Heart right ventricle (tissue), 16 donors: ENCODE results near the gene PTGIR. TPM values are rescaled to one million over a fixed set of nuclear protein-coding genes. Genes with fewer than 3 reads are reported as not detected.
A peak's percentile ranks its signal among the peaks of the same experiment; 100 is the strongest.

Experiments
- ATAC-seq, 8 donors: fragments of 200-7000 bp; cut with Tn5 transposase; one replicate each; pipeline ENCODE4 v1.9.1; 2020; ENCODE audit warnings: mild to moderate bottlenecking in 8 of 8, moderate library complexity in 8 of 8, moderate number of reproducible peaks in 1 of 8
- DNase-seq, 2 donors: peaks; one replicate each; pipeline ENCODE4 v3.0.0-alpha.2; 2020
- H3K27ac ChIP-seq, 10 donors: fragments of 200-600 bp; sonication (generic) in 2 of 10; one replicate each; pipeline versions ENCODE4 v1.5.0 to v1.8.0; 2020 to 2022; ENCODE audit warnings: mild to moderate bottlenecking in 3 of 10
- H3K27me3 ChIP-seq, 7 donors: fragments of 200-600 bp; one replicate each; pipeline ENCODE4 v1.8.0; 2021 to 2022; ENCODE audit warnings: mild to moderate bottlenecking in 2 of 7
- H3K36me3 ChIP-seq, 9 donors: fragments of 200-600 bp; sonication (generic) in 1 of 9; one replicate each; pipeline versions ENCODE4 v1.5.0 to v1.8.0; 2020 to 2022; ENCODE audit warnings: mild to moderate bottlenecking in 2 of 9
- H3K4me1 ChIP-seq, 9 donors: fragments of 200-600 bp; sonication (generic) in 1 of 9; one replicate each; pipeline versions ENCODE4 v1.5.0 to v1.8.0; 2020 to 2022; ENCODE audit warnings: mild to moderate bottlenecking in 4 of 9
- H3K4me3 ChIP-seq, 10 donors: fragments of 200-600 bp; sonication (generic) in 2 of 10; one replicate each; pipeline versions ENCODE4 v1.5.0 to v1.8.0; 2020 to 2022; ENCODE audit warnings: mild to moderate bottlenecking in 7 of 10, moderate library complexity in 2 of 10
- H3K9me3 ChIP-seq, 11 donors: fragments of 200-600 bp in 10 of 11; sonication (generic) in 2 of 11; one replicate each; pipeline versions ENCODE4 v1.5.0 to v1.8.0; 2013 to 2022; ENCODE audit warnings: mild to moderate bottlenecking in 2 of 11, control low read depth in 1 of 11, moderate library complexity in 1 of 11
- WGBS, 2 donors: extraction: QIAGEN DNeasy Blood & Tissue Kit; methylation state at CpG; one replicate each; pipeline ENCODE4 v1.1.7; 2013; ENCODE audit warnings: inconsistent platforms in 1 of 2; 5-methylcytosine and 5-hydroxymethylcytosine counted together
- intact Hi-C, 10 donors: fragments of 100-400 bp; cut with DNase I; formaldehyde crosslinking; loops; one replicate each; pipeline versions ENCODE4 v1.11.1 to v1.14.2; 2022
- polyA plus RNA-seq, 2 donors: library from polyadenylated mRNA; stranded (reverse); fragments of 200-250 nt; gene quantifications; one replicate each; pipeline ENCODE4 v1.2.3, GENCODE V29; 2013
- total RNA-seq, 10 donors: library from RNA; stranded (reverse); fragmentation: NEBNext Ultra II Directional in 3 of 10; extraction: Animal tissue kit (Norgen Biotek cat#: 25700) in 3 of 10; gene quantifications; one replicate each; pipeline versions ENCODE4 v1.2.1 to v1.2.4, GENCODE V29; 2021 to 2023
- TF ChIP-seq, protein P1 (sequence below), 9 donors: fragments of 200-600 bp; sonication (generic) in 2 of 9; IDR thresholded peaks; one replicate each; pipeline versions ENCODE4 v1.5.0 to v1.8.0; 2021 to 2022; ENCODE audit warnings: antibody characterized with exemption in 9 of 9, mild to moderate bottlenecking in 5 of 9, moderate library complexity in 1 of 9
- donor health status: Arrhythmogenic right ventricular cardiomyopathy.
- donor health status: ischemic (EF 13 %, LVEDD 7.1; RV severe dilation, severe dysfunction).
- donor health status: healthy with polysubstance abuse.
- donor health status: DM: no; HTN: yes; CAD: no.
- donor health status: DM: no; HTN: no; CAD: no.
- donor health status: ischemic (EF 25% LVEDD 6.9; RV normal size, moderate dysfunction).
- donor health status: ischemic (EF 25% LVEDD 5.7; RV mildly dilated, moderate dysfunction).
- donor health status: healthy.
- donor health status: DM: yes; HTN: yes; CAD: no.
- donor health status: Ischemic cardiomyopathy.
- donor health status: ischemic (EF 35%, LVEDD 5.7; RV mildly dilated, moderate dysfunction).
- donor health status: nonischemic (EF 11% LVEDD 7.7; RV severe dilation, severe dysfunction).
- donor health status: DM: yes; HTN: yes; CAD: no.
- donor health status: PGD.
- donor health status: ischemic (EF 29% LVEDD 5.4; RV normal size, mild dysfunction).
- donor health status: nonischemic (EF 23%, LVEDD 6.1; RV moderate dilation, normal function).

PTGIR gene
- total and polyA plus RNA-seq, 12 donors = 1.4 to 13.7 (median 3.4) TPM

DNA sequence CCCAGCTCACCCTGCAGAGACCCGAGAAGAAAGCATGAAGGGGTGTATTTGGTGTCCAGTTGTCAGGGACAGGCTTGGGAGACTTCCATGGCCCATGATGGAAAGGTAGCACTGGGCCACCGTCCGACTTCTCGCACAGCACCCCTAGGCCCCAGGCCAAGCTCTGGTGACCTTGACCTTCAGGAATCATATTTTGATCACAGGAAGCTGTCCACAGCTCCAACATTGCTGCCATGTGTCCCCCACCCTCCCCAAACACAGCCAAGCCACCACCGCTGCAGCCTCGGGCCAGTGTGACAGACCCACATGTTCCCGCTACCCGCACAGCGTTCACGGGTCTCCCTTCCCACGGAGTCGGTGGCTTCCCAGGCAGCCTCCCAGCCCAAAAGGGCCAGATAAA lies 842 bp upstream of the PTGIR start:
- Histone ChIP-seq H3K27ac (peak overlapping the region in 9 of 10 donors; percentile 52 to 88 (median 76)), H3K9me3 (no peaks in the 10 kb centered on the region), H3K27me3 (no peaks in the 10 kb centered on the region), H3K36me3 (no peaks in the 10 kb centered on the region), H3K4me3 (no peak overlapping the region), H3K4me1 (peaks cover 11 to 73% (median 48%) of the 10 kb centered on the region in 9 donors)
- intact Hi-C loops = no loop called here
- no peak for ATAC-seq
- TF ChIP-seq, protein P1, sequence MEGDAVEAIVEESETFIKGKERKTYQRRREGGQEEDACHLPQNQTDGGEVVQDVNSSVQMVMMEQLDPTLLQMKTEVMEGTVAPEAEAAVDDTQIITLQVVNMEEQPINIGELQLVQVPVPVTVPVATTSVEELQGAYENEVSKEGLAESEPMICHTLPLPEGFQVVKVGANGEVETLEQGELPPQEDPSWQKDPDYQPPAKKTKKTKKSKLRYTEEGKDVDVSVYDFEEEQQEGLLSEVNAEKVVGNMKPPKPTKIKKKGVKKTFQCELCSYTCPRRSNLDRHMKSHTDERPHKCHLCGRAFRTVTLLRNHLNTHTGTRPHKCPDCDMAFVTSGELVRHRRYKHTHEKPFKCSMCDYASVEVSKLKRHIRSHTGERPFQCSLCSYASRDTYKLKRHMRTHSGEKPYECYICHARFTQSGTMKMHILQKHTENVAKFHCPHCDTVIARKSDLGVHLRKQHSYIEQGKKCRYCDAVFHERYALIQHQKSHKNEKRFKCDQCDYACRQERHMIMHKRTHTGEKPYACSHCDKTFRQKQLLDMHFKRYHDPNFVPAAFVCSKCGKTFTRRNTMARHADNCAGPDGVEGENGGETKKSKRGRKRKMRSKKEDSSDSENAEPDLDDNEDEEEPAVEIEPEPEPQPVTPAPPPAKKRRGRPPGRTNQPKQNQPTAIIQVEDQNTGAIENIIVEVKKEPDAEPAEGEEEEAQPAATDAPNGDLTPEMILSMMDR (IDR thresholded peaks at IDR 0.05) = no peak
- 66 to 68% methylated on average over 12 of the region's 12 CpGs for WGBS, 2 donors
- DNase-seq = peak in 1 of 2 donors; percentile 42

DNA sequence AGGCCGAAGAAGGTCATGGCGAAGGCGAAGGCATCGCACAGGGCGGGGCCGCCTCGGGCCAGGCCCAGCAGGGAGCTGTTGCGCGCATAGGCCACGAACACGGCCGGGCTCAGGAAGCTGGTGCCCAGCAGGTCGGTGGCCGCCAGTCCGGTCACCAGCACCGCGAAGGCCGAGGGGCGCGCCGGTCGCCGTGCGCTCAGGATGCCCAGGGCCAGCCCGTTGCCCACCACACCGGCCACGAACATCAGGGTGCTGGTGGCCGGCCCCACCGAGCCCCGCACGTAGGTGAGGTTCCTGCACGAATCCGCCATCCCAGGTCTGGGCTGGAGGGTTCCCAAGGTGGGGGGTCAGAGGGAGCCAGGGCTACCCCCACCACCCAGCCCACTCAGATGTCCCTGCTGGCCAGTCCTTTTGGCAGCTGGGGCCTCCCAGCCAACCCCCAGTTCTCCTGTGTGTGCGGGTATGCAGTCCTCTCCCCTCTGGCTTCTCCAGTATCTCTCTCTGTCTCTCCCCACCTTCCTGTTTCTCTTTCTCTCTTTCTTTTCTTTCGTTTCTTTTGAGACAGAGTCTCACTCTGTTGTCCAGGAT lies 880 bp downstream of the PTGIR start:
- H3K27me3 ChIP-seq = no peaks in the 10 kb centered on the region
- H3K36me3 ChIP-seq = no peaks in the 10 kb centered on the region
- DNase-seq (no peak), ATAC-seq (no peak)
- H3K27ac ChIP-seq = peak overlapping the region in 9 of 10 donors; percentile 44 to 88 (median 76)
- peak overlapping the region in 9 of 10 donors; percentile 25 to 49 (median 41) for H3K4me3 ChIP-seq
- intact Hi-C loops = no loop called here
- no peaks in the 10 kb centered on the region for H3K9me3 ChIP-seq
- WGBS, 2 donors = 89 to 93% methylated on average over 35 of the region's 35 CpGs
- TF ChIP-seq, protein P1 (IDR thresholded peaks at IDR 0.05) = no peak
- H3K4me1 ChIP-seq = peaks cover 15 to 76% (median 64%) of the 10 kb centered on the region in 9 donors

DNA sequence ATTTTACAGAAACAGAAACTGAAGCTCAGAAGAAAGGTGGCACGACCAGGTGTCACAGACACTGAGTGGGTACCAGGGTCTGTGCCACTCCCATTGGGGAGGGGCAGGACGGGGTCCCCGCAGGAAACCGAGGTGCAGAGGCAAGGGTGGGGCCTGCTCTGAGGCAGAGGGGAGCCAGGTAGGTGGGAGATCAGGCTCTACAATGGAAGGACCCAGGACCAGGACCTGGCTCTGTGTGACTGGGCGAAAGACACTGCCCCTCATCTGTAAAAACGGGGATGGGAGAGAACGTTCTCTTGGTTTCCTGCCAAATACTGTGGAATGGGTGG lies 2.8 kb downstream of the PTGIR start:
- Histone ChIP-seq H3K27me3 (no peaks in the 10 kb centered on the region), H3K27ac (peak overlapping the region in 7 of 10 donors; percentile 40 to 79 (median 74)), H3K4me1 (peaks cover 28 to 89% (median 78%) of the 10 kb centered on the region in 9 donors), H3K9me3 (no peaks in the 10 kb centered on the region), H3K36me3 (no peaks in the 10 kb centered on the region), H3K4me3 (peak overlapping the region in 9 of 10 donors; percentile 8 to 49 (median 41))
- ATAC-seq (no peak), DNase-seq (no peak)
- TF ChIP-seq, protein P1 (IDR thresholded peaks at IDR 0.05) = no peak
- intact Hi-C loops = no loop called here
- WGBS, 2 donors = 63 to 66% methylated on average over 7 of the region's 7 CpGs

DNA sequence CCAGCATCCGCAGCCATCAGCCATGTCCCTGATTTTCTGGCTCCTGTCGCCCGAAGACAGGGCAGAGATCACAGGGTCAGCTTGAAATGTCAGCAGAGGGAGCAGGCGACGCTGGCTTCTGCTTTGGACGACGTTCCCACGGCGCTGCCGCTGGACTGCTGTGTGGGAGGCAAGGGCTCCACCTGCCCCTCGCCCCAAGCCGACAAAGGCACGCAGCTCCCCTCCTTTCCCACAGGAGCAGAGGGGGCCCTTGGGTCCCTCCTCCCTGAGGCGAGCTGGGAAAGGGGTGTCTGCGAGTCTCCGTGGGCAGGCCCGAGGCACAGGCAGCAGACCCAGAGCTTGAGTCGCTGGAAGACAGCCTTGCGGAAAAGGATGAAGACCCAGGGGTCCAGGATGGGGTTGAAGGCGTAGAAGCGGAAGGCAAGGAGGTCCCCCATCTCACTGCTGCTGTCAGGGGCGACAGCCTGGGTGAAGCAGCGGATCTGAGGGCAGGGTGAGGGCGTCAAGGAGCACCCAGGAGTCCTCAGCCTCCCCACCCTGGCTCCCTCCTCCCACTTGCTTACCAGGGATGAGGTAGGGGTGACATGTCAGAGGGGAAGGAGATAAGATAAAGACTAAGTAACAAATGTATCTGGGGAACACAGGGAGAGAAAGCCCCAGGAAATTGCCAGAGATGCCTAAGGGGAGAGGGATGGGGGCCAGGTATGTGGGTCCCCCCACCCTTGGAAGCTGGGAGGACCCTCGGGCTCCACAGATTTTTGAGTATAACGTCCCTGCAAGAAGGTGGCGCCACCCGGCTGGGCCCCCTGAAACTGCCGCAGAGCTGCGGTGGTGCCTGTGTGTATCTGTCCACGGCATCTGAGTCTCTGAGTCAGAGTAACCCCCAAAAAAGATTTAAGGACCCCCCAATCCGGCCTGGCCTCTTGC lies 3.4 kb downstream of the PTGIR start:
- DNase-seq (no peak), ATAC-seq (no peak)
- 54 to 63% methylated on average over 32 of the region's 32 CpGs for WGBS, 2 donors
- Histone ChIP-seq H3K4me3 (peak overlapping the region in 9 of 10 donors; percentile 8 to 49 (median 41)), H3K36me3 (no peaks in the 10 kb centered on the region), H3K27ac (peak overlapping the region in 9 of 10 donors; percentile 41 to 79 (median 69)), H3K4me1 (peaks cover 22 to 89% (median 81%) of the 10 kb centered on the region in 9 donors), H3K9me3 (no peaks in the 10 kb centered on the region), H3K27me3 (no peaks in the 10 kb centered on the region)
- TF ChIP-seq, protein P1 (IDR thresholded peaks at IDR 0.05) = peak in 2 of 9 donors; percentile 5 to 8
- intact Hi-C loops = no loop called here
